Spleen (tissue), 7 donors: ENCODE measurements around the gene SPDL1.
"Not testable (repeated sequence)": the region's sequence is repeated elsewhere in the genome, so short reads cannot be mapped to it uniquely, and the experiment has no call there.

ENCODE experiments used
- POLR2AphosphoS5 ChIP-seq, 3 donors: sonication (generic); formaldehyde crosslinking; IDR thresholded peaks; one replicate each; pipeline ENCODE4 v1.5.1; 2017; ENCODE audit warnings: antibody characterized with exemption in 3 of 3
- TF ChIP-seq, protein P1 (sequence below), 11 experiments: fragments of 200-600 bp in 7 of 11; fragments of 450-650 bp in 4 of 11; sonication (generic) in 4 of 11; IDR thresholded peaks in 8 of 11; conservative IDR thresholded peaks in 3 of 11; 1 replicate in 7 of 11; 2 replicates in 4 of 11; pipeline versions ENCODE4 v1.4.0 to v1.8.0; 2016 to 2021; ENCODE audit warnings: antibody characterized with exemption in 11 of 11, inconsistent platforms in 4 of 11, mild to moderate bottlenecking in 1 of 11
- donor health status: DM: no; HTN: no; CAD: no; lungs with moderate emphysema.
- donor health status: DM: no; HTN: no; CAD: no.
- donor health status: DM: no; HTN: no; CAD: no.

DNA sequence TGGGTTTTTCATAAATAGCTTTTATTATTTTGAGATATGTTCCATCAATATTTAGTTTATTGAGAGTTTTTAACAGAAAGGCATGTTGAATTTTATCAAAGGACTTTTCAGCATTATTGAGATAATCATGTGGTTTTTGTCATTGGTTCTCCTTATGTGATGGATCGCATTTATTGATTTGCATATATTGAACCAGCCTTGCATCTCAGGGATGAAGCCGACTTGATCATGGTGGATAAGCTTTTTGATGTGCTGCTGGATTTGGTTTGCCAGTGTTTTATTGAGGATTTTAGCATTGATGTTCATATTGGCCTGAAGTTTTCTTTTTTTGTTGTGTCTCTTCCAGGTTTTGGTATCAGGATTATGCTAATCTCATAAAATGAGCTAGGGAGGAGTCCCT, 40.7 kb downstream of the SPDL1 start:
- TF ChIP-seq, protein P1, sequence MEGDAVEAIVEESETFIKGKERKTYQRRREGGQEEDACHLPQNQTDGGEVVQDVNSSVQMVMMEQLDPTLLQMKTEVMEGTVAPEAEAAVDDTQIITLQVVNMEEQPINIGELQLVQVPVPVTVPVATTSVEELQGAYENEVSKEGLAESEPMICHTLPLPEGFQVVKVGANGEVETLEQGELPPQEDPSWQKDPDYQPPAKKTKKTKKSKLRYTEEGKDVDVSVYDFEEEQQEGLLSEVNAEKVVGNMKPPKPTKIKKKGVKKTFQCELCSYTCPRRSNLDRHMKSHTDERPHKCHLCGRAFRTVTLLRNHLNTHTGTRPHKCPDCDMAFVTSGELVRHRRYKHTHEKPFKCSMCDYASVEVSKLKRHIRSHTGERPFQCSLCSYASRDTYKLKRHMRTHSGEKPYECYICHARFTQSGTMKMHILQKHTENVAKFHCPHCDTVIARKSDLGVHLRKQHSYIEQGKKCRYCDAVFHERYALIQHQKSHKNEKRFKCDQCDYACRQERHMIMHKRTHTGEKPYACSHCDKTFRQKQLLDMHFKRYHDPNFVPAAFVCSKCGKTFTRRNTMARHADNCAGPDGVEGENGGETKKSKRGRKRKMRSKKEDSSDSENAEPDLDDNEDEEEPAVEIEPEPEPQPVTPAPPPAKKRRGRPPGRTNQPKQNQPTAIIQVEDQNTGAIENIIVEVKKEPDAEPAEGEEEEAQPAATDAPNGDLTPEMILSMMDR (IDR thresholded peaks at IDR 0.05 in 8 of 11, conservative IDR thresholded peaks at IDR 0.05 in 3 of 11): not testable (repeated sequence)
- not testable (repeated sequence) for TF ChIP-seq POLR2AphosphoS5 (IDR thresholded peaks at IDR 0.05)
